Measurements from ENCODE around the gene KRT71.
"Not testable (repeated sequence)": the region's sequence is repeated elsewhere in the genome, so short reads cannot be mapped to it uniquely, and the experiment has no call there.

The KRT71 gene

DNA sequence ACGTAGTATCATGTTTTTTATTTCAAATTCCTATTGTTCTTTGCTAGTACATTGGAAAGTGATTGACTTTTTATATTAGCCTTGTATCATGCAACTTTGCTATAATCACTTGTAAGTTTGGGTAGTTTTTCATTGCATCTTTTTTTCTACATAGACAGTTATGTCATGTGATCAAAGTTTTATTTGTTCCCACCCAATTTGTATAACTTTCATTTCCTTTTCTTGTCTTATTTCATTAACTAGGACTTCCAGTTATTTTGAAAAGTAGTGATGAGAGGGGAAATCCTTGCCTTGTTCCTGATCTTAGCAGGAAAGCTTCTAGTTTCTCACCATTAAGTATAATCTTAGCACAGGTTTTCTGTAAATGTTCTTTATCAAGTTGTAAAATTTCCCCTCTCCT lies 50.1 kb downstream of the KRT71 start:
- DNase-seq (ENCODE audit: low read depth, low spot score), result no peak
- no peak overlapping the region for H3K27ac ChIP-seq

- peak overlapping the region; percentile 99 for H3K27ac ChIP-seq
- no peak for DNase-seq (ENCODE audit: low read depth, low spot score)
Measured at GRCh38 chr12:52501490-52501889, 51.5 kb downstream of the KRT71 start.

DNA sequence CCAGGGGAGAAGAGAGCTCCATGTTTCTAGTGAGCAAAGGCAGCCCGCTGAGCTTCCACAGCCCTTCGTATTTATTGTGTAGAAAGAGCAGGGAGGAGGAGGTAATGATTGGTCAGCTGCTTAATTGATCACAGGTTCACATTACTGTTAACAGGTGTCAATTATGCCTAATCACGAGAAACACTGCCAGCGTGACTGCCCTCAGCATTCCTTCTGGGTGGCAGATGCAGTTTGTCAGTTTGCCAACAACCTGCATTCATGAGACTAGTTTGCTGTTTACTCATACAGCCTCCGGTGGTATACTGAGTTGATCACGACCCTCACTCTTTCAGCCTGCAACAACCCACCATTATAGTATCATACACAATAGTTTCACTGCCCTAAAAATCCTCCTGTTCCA lies 52.4 kb downstream of the KRT71 start:
- H3K27ac ChIP-seq, result peak overlapping the region; percentile 99
- not testable (repeated sequence) for DNase-seq (ENCODE audit: low read depth, low spot score)

DNA sequence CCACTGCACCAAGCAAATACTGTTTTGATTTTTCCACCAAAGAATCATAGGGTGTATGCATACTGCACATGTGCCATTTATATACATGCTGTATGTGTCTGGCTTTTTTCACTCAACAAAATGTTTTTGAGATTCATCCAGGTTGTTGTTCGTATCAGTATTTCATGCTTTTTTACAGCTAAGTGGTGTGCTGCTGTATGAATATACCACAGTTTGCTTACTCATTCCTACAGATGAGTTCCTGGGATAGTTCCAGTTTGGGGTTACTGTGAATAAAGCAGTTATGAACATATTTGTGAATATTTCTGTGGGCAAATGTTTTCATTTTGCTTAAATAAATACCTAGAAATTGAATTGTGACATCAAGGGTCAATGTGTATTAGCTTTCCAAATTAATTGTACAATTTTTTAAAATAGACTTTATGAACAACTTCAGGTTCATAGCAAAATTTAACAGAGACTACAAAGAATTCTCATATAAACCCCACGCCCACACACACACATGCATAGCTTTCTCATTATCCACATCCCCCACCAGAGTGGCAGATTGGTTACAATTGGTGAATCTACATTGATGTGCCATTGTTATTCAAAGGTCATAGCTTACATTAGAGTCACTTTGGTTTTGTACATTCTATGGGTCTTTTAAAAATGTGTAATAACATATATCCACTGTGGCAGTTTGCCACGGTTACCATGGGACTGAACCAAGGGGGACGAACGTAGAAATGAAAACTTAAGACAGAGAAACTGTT lies 53.0 kb downstream of the KRT71 start:
- peak overlapping the region; percentile 99 for H3K27ac ChIP-seq
- DNase-seq (ENCODE audit: low read depth, low spot score), result no peak

DNA sequence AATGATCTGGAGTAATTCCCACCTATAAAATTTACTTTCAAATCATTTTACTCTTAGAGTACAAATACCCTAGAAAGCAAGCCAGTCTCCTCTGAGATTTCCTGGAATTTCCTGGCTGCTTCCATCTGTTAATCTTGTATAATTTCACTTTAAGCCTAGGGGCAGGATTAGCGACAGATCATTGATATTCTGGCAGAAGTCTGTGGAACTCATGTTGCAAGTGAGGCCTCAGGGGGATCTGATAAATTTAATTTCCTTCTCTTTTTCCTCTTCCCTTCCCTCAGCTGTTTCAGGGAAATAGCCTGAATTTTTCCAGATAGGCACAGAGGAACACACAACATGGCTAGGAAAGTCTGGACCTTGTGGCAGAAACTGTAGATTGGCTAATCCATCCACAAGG lies 54.0 kb downstream of the KRT71 start:
- DNase-seq (ENCODE audit: low read depth, low spot score), result no peak
- peak overlapping the region; percentile 99 for H3K27ac ChIP-seq

- no peak for DNase-seq (ENCODE audit: low read depth, low spot score)
- H3K27ac ChIP-seq, result peak overlapping the region; percentile 99
Measured at GRCh38 chr12:52497975-52498374, 55.0 kb downstream of the KRT71 start.

- peak overlapping the region; percentile 99 for H3K27ac ChIP-seq
- no peak for DNase-seq (ENCODE audit: low read depth, low spot score)
Measured at GRCh38 chr12:52496590-52497071, 56.3 kb downstream of the KRT71 start.

GRCh38 chr12:52496054-52496453 lies 56.9 kb downstream of the KRT71 start:
- H3K27ac ChIP-seq, result peak overlapping the region; percentile 99
- DNase-seq (ENCODE audit: low read depth, low spot score), result no peak

GRCh38 chr12:52495389-52495788 lies 57.6 kb downstream of the KRT71 start:
- DNase-seq (ENCODE audit: low read depth, low spot score), result no peak
- H3K27ac ChIP-seq, result peak overlapping the region; percentile 99

GRCh38 chr12:52494518-52494917 lies 58.4 kb downstream of the KRT71 start:
- peak overlapping the region; percentile 99 for H3K27ac ChIP-seq
- DNase-seq (ENCODE audit: low read depth, low spot score), result no peak

GRCh38 chr12:52494100-52494499 lies 58.8 kb downstream of the KRT71 start:
- peak overlapping the region; percentile 99 for H3K27ac ChIP-seq
- DNase-seq (ENCODE audit: low read depth, low spot score), result no peak
